ENCODE results near the gene XPNPEP2. TPM values are rescaled to one million over a fixed set of nuclear protein-coding genes. Genes with fewer than 3 reads are reported as not detected.

The XPNPEP2 gene
- total RNA-seq, 1 donor from 2014 or later, result not detected

- Mint-ChIP-seq H3K36me3 (ENCODE audit: unreplicated experiment) (no peaks in the 10 kb centered on the region), H3K4me3 (ENCODE audit: unreplicated experiment) (no peak overlapping the region), H3K9me3 (ENCODE audit: unreplicated experiment) (no peaks in the 10 kb centered on the region), H3K27ac (ENCODE audit: unreplicated experiment) (no peak overlapping the region), H3K27me3 (ENCODE audit: unreplicated experiment) (peaks cover 3% of the 10 kb centered on the region), H3K4me1 (ENCODE audit: low read depth, unreplicated experiment) (no peaks in the 10 kb centered on the region)
- DNase-seq, result no peak
- TF ChIP-seq, protein P1, sequence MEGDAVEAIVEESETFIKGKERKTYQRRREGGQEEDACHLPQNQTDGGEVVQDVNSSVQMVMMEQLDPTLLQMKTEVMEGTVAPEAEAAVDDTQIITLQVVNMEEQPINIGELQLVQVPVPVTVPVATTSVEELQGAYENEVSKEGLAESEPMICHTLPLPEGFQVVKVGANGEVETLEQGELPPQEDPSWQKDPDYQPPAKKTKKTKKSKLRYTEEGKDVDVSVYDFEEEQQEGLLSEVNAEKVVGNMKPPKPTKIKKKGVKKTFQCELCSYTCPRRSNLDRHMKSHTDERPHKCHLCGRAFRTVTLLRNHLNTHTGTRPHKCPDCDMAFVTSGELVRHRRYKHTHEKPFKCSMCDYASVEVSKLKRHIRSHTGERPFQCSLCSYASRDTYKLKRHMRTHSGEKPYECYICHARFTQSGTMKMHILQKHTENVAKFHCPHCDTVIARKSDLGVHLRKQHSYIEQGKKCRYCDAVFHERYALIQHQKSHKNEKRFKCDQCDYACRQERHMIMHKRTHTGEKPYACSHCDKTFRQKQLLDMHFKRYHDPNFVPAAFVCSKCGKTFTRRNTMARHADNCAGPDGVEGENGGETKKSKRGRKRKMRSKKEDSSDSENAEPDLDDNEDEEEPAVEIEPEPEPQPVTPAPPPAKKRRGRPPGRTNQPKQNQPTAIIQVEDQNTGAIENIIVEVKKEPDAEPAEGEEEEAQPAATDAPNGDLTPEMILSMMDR (IDR thresholded peaks at IDR 0.05; ENCODE audit: partially characterized antibody, unreplicated experiment), result no peak
Measured at GRCh38 chrX:129762448-129762847, 23.7 kb downstream of the XPNPEP2 start.

DNA sequence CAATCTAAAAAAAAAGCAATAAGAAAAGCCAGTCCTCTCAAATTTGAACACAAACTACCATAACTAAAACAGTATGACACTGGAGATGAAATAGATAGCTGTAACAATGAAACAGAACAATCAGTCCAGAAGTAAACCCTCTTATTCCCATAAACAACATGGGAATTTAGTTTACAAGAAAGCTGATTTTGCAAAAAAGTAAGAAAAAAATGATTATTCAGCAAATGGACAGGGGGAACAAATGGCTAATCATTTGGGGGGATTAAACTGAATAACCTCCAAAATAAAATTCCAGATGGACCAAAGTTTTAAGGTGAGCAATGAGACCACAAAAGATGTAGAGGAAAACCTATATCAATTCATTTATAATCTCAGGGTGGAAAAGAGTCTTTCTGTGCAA lies 24.9 kb downstream of the XPNPEP2 start:
- Mint-ChIP-seq H3K9me3 (ENCODE audit: unreplicated experiment) (no peaks in the 10 kb centered on the region), H3K36me3 (ENCODE audit: unreplicated experiment) (no peaks in the 10 kb centered on the region), H3K4me1 (ENCODE audit: low read depth, unreplicated experiment) (no peaks in the 10 kb centered on the region), H3K27ac (ENCODE audit: unreplicated experiment) (no peak overlapping the region), H3K4me3 (ENCODE audit: unreplicated experiment) (no peak overlapping the region), H3K27me3 (ENCODE audit: unreplicated experiment) (peaks cover 3% of the 10 kb centered on the region)
- TF ChIP-seq, protein P1 (IDR thresholded peaks at IDR 0.05; ENCODE audit: partially characterized antibody, unreplicated experiment), result no peak
- no peak for DNase-seq

DNA sequence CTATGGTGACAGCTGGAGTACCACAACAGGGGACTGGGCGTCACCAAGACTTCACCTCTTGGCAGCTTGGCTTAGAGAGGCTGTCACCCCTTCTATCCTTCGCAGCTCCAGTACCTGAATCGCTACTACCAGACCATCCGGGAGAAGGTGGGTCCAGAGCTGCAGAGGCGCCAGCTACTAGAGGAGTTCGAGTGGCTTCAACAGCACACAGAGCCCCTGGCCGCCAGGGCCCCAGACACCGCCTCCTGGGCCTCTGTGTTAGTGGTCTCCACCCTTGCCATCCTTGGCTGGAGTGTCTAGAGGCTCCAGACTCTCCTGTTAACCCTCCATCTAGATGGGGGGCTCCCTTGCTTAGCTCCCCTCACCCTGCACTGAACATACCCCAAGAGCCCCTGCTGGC lies 29.4 kb downstream of the XPNPEP2 start:
- Mint-ChIP-seq H3K4me3 (ENCODE audit: unreplicated experiment) (no peak overlapping the region), H3K27me3 (ENCODE audit: unreplicated experiment) (peaks cover 3% of the 10 kb centered on the region), H3K4me1 (ENCODE audit: low read depth, unreplicated experiment) (no peaks in the 10 kb centered on the region), H3K27ac (ENCODE audit: unreplicated experiment) (no peak overlapping the region), H3K36me3 (ENCODE audit: unreplicated experiment) (no peaks in the 10 kb centered on the region), H3K9me3 (ENCODE audit: unreplicated experiment) (no peaks in the 10 kb centered on the region)
- TF ChIP-seq, protein P1 (IDR thresholded peaks at IDR 0.05; ENCODE audit: partially characterized antibody, unreplicated experiment), result no peak
- no peak for DNase-seq

DNA sequence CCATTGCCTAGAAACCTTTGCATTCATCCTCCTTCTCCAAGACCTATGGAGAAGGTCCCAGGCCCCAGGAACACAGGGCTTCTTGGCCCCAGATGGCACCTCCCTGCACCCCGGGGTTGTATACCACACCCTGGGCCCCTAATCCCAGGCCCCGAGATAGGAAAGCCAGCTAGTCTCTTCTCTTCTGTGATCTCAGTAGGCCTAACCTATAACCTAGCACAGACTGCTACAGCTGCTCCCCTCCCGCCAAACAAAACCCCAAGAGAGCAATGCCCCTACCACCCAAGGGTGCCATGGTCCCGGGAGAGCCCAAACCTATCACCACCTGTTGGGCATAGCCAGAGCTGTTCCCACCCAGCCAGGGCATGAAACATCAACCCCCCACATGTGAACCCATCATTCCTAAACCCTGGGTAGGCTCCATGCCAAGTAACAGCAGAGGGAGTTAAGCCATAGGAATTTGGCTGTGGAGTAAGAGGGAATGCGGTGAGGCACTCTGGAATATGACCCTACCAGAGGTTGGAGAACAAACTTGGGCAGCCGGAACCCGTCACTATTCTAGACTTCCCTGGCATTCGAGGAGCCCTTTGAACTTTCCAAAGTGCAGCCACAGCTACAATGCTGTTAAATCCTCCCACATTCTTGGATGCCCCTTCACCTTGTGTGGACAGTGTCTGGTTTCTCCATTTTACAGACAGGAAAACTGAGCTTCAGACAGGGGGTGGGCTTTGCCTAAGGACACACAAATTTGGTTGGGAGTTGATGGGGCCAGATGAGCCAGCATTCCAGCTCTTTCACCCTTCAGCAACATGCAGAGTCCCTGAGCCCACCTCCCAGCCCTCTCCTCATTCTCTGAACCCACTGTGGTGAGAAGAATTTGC lies 30.0 kb downstream of the XPNPEP2 start:
- Mint-ChIP-seq H3K4me3 (ENCODE audit: unreplicated experiment) (no peak overlapping the region), H3K27ac (ENCODE audit: unreplicated experiment) (no peak overlapping the region), H3K36me3 (ENCODE audit: unreplicated experiment) (no peaks in the 10 kb centered on the region), H3K4me1 (ENCODE audit: low read depth, unreplicated experiment) (no peaks in the 10 kb centered on the region), H3K9me3 (ENCODE audit: unreplicated experiment) (no peaks in the 10 kb centered on the region), H3K27me3 (ENCODE audit: unreplicated experiment) (peaks cover 2% of the 10 kb centered on the region)
- no peak for DNase-seq
- TF ChIP-seq, protein P1 (IDR thresholded peaks at IDR 0.05; ENCODE audit: partially characterized antibody, unreplicated experiment), result no peak

DNA sequence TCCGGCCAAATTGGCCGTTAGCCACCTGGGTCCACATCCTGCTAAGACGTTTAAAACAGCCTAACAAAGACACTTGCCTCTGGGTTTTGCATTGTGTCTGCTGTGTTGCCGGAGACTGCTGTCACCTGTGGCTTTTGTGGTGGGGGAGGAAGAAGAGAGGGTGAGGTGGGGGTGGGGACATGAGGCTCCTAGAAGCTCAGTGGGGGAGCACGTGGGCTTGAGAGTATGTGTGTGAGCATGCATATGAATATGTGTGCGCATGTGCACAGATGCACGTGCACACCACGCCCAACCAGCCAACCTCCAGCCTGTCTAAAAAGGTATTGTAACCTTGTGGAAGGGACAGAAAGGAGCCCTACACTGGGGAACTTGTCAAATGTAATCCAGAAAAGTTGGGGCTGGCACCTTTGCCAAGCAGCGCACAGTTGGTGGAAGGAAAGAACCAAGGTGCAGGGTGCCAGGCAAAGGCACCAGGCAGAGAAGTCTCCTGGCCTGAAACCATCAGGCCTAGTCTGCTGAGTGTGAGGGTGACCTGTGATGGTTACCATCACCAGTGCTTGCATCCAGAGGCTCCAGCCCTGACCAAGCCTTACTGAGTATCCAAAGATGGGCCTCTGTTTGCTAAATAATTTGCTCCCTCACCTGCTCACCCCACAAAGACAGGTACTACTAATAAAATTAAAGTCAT lies 30.8 kb downstream of the XPNPEP2 start:
- Mint-ChIP-seq H3K9me3 (ENCODE audit: unreplicated experiment) (no peaks in the 10 kb centered on the region), H3K36me3 (ENCODE audit: unreplicated experiment) (no peaks in the 10 kb centered on the region), H3K4me1 (ENCODE audit: low read depth, unreplicated experiment) (no peaks in the 10 kb centered on the region), H3K27me3 (ENCODE audit: unreplicated experiment) (peaks cover 2% of the 10 kb centered on the region), H3K4me3 (ENCODE audit: unreplicated experiment) (no peak overlapping the region), H3K27ac (ENCODE audit: unreplicated experiment) (no peak overlapping the region)
- TF ChIP-seq, protein P1 (IDR thresholded peaks at IDR 0.05; ENCODE audit: partially characterized antibody, unreplicated experiment), result no peak
- no peak for DNase-seq
